ENCODE measurements around the gene STARD3NL.
"Not testable (repeated sequence)": the region's sequence is repeated elsewhere in the genome, so short reads cannot be mapped to it uniquely, and the experiment has no call there.

DNA sequence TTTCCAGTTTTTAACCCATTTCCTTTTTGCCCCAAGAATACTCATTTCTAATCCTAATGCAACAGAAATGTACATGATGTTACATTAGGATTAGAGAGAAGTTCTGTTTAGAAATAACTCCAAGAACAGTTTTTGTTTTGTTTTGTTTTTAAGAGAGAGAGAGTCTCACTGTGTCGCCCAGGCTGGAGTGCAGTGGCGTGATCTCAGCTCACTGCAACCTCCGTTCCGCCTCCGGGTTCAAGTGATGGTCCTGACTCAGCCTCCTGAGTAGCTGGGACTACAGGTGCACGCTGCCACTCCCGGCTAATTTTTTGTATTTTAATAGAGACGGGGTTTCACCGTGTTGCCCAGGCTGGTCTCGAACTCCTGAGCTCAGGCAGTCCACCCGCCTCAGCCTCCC, 56.7 kb downstream of the STARD3NL start:
- TF ChIP-seq, protein P1, sequence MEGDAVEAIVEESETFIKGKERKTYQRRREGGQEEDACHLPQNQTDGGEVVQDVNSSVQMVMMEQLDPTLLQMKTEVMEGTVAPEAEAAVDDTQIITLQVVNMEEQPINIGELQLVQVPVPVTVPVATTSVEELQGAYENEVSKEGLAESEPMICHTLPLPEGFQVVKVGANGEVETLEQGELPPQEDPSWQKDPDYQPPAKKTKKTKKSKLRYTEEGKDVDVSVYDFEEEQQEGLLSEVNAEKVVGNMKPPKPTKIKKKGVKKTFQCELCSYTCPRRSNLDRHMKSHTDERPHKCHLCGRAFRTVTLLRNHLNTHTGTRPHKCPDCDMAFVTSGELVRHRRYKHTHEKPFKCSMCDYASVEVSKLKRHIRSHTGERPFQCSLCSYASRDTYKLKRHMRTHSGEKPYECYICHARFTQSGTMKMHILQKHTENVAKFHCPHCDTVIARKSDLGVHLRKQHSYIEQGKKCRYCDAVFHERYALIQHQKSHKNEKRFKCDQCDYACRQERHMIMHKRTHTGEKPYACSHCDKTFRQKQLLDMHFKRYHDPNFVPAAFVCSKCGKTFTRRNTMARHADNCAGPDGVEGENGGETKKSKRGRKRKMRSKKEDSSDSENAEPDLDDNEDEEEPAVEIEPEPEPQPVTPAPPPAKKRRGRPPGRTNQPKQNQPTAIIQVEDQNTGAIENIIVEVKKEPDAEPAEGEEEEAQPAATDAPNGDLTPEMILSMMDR (conservative IDR thresholded peaks at IDR 0.05; ENCODE audit: low read length), result not testable (repeated sequence)
- TF ChIP-seq EZH2phosphoT487 (IDR thresholded peaks at IDR 0.05; ENCODE audit: borderline replicate concordance), result not testable (repeated sequence)
